IPS-11a (cell line): ENCODE results near the gene OR5J2.
"Not testable (repeated sequence)": the region's sequence is repeated elsewhere in the genome, so short reads cannot be mapped to it uniquely, and the experiment has no call there.

Experiments used
- H3K4me3 ChIP-seq: one replicate; pipeline ENCODE4 v1.5.1; 2013; ENCODE audit warnings: low read depth, low read length, control low read depth

Gene OR5J2

GRCh38 chr11:56176318-56176717, at the start of gene OR5J2:
Gene OR5J2, plus strand, starts transcription at chr11:56176618. Its CDS starts 0 bp downstream, at chr11:56176618.
- no peak within 1 kb of the TSS for H3K4me3 ChIP-seq

DNA sequence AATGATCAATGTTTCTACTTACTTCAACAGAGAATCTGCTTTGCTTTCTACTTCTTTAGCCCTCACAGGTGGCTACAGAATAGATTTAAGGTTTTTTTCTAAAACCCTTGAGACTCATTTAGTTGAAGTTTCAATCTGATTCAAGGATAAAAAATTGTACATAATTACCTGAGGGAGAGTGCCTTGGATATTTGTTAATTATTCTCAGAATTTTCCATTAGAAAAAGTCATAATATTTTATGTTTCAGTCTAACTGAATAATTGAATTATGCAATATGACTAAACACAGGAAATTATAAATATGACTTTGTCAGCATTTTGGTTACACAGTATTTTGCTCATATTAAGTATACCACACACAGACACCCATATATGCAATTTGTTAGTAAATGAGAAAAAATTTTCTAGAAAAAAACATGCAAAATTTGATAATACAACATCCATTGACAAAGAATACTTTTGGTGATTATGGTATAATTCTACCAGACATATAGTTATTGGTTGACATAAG, 36.2 kb upstream of the OR5J2 start, which contains the start of gene OR8J3:
TSS of gene OR8J3 (minus strand) at position 51 of the 511 bp plus-strand sequence. CDS start 2,483 bp downstream, outside the sequence.
- H3K4me3 ChIP-seq: no peak within 1 kb of the TSS

DNA sequence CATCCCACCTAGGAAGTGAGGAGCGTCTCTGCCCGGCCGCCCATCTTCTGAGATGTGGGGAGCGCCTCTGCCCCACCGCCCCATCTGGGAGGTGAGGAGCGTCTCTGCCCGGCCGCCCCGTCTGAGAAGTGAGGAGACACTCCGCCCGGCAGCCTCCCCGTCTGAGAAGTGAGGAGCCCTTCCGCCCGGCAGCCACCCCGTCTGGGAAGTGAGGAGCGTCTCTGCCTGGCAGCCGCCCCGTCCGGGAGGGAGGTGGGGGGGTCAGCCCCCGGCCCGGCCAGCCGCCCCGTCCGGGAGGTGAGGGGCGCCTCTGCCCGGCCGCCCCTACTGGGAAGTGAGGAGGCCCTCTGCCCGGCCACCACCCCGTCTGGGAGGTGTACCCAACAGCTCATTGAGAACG, 32.7 kb upstream of the OR5J2 start:
- H3K4me3 ChIP-seq: not testable (repeated sequence)

DNA sequence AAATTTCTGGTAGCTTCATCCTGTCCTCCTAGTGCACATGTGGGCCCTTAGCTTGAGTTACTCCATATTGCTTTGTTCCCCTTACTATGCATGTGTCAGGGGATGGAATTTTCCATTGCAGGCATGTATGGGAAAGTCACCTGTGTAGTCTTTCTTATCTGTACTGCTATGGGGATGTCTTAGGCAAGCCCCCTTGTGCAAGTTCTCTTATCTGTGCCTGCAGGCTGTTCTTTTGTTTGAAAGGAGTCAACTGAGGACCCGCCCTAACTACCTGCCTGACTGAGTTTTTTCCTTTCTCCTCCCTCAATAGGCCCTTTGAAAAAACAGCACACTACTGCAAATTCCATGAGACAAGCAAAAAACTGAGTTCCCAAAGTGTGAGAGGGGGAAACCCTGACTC, 25.0 kb upstream of the OR5J2 start:
- H3K4me3 ChIP-seq: no peak overlapping the region

DNA sequence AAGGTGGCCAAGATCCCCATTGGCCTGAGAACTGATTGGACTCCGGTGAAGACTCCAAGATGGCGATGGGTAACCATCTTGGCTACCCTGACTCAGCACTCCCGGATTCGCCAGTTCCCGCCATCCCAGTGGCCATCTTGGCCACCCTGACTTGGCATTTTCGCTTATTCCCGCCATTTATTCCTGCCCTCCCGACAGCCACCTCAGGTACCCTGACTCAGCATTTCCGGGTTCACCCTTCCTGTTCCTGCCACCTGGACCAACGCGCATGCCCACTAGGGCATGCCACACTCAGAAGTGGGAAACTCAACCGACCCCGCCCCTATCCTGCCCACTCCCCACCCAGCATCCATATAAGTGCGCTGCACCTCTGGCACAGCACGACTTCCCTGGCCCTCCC, 24.1 kb upstream of the OR5J2 start:
- no peak overlapping the region for H3K4me3 ChIP-seq

GRCh38 chr11:56160217-56160616, 16.2 kb upstream of the OR5J2 start, which contains the start of gene OR8K5:
Gene OR8K5, minus strand, starts transcription at chr11:56160317. Its CDS starts 0 bp downstream, at chr11:56160317.
- no peak within 1 kb of the TSS for H3K4me3 ChIP-seq

DNA sequence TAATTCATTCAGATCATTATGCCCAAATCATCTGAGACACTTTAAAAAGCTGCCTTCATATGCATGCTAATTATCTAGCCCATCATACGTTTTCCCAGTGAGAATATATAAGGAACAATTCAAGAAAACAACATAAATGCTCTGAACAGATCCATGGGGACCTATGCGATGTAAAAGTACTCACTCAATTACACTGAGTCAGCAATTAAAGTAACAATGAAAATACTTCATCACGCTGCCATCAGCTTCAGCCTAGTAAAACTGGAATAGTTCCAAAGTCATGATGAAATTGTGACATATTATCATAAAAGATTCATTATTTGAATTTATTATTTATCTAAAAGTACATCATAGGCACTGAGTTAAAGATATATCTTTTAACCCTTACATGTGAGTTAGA, 12.6 kb upstream of the OR5J2 start:
- no peak overlapping the region for H3K4me3 ChIP-seq

DNA sequence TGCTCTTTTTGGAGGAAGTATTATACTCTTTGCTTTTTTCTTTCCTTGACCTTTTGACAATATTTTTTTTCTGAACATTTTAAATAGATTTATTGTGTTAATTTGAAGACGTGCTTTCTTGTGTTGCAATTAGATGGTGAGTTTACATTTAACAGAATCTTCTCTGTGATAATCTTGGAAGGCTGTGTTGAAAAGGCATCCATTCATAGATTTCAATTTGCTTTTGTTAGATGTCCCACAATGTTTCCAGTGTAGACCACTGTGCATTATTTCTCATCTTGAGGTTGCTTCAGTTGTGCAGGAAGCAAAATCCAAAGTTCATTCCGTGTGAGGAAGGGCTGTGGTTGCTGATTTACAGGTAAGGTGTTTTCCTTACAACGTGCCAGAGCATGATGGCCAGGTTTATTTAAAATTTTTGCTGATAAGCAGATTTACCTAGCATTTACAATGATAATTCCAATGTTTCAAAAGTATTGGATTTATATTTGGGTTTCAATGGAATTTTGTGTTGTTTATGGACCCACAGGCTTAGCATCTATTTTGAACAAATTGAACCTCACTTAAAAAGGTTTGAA, 4.1 kb upstream of the OR5J2 start:
- no peak overlapping the region for H3K4me3 ChIP-seq

DNA sequence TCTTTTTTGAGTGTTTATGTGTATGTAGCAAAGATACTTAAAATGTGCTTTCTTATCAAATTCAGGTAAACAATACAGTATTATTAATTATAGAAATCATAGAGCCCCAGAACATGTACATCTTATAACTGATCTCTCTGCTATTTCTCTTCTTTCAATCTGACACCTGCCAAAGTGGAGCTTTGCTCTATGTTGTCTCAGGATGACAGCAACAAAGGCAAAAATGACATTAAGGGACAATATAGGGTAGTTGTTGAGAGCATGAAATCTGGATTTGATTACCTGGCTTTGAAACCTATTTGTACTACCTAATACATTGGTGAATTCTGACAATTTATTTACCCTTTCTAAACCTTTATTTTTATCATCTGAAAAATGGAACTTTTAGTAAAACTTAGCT, 7.0 kb downstream of the OR5J2 start:
- no peak overlapping the region for H3K4me3 ChIP-seq

DNA sequence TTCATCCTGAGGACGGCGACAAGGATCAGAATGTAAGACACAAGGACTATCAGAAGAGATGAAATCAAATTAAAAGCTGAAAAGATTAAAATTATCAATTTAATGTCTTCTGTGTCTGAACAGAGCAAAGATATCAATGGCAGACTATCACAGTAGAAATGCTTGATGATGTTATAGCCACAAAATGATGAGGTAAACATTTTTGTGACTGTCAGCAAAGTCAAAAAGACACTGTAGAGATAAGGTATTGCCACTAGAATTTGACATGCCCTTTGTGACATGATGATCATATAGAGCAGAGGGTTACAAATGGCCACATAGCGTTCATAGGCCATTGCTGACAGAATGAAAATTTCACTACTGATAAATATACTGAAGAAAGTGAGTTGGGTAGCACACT, 12.2 kb downstream of the OR5J2 start:
- no peak overlapping the region for H3K4me3 ChIP-seq

GRCh38 chr11:56196705-56197104, 20.3 kb downstream of the OR5J2 start:
- no peak overlapping the region for H3K4me3 ChIP-seq

DNA sequence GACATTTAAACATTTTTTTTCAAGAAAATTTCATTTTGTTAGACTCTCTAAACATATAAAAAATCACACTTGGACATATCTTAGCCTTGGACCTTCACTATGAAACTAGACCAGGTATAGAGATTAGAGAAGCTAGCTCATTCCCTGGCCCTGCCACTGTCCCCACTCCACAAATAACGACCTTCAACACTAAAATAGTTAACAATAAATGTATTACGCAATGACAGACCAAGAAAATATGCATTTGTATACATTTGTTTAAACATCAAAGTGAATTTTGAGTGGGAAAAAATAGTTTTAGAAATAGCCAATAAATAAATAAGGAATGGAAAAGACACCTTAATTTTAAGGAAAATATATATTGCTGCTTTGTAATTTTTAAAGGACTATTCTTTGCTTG, 20.9 kb downstream of the OR5J2 start:
- H3K4me3 ChIP-seq: no peak overlapping the region

GRCh38 chr11:56207790-56208189, 31.4 kb downstream of the OR5J2 start:
- no peak overlapping the region for H3K4me3 ChIP-seq

DNA sequence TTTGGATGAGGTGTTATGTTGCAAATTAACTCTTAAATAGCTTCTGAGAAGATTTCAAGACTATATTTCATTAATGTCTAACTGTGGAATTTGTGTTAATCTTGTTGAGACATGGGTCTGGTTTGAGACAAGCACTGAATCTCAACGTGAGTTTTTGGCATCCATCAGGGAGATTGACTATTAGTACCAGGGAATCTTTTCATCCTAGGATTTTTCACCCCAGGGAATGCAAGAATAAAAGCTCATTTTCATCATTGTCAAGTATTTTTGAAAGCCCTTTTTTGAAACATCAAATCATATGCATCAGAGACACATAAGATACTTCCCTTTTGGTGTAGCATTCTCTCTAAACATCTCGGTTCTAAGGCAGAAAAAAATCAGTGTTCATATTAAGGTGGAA, 38.1 kb downstream of the OR5J2 start:
- H3K4me3 ChIP-seq: no peak overlapping the region

DNA sequence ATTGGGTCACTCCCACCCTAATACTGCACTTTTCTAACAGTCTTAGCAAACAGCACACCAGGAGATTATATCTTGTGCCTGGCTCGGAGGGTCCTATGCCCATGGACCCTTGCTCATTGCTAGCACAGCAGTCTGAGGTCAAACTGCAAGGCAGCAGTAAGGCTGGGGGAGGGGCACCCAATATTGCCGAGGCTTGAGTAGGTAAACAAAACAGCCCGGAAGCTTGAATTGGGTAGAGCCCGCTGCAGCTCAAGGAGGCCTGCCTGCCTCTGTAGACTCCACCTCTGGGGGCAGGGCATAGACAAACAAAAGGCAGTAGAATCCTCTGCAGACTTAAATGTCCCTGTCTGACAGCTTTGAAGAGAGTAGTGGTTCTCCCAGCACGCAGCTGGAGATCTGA, 43.3 kb downstream of the OR5J2 start:
- not testable (repeated sequence) for H3K4me3 ChIP-seq
